ENCODE data around the gene IER3. TPM values are rescaled to one million over a fixed set of nuclear protein-coding genes. Genes with fewer than 3 reads are reported as not detected.
A peak's percentile ranks its signal among the peaks of the same experiment; 100 is the strongest.

The IER3 gene
- total and polyA plus RNA-seq, 2 of the 13 experiments (the other 11 are each of a cell fraction or from before 2014, with no cell fraction given): 51.1 to 131 TPM

- TF ChIP-seq HCFC1 (IDR thresholded peaks at IDR 0.05; ENCODE audit: low read depth, low read length) (no peak; the same call in 1 of the 2 replicates), ELK4 (CRISPR knock-in tag; IDR thresholded peaks at IDR 0.05; ENCODE audit: borderline replicate concordance) (0 out of 2 replicates have a peak, but pooled peaks have one; percentile 19), KAT7 (CRISPR knock-in tag; IDR thresholded peaks at IDR 0.05; ENCODE audit: borderline replicate concordance) (peak; percentile 87), SNAPC4 (CRISPR knock-in tag; IDR thresholded peaks at IDR 0.05) (peak; percentile 24; the same call in 1 of the 2 replicates), GABPB1 (CRISPR knock-in tag; IDR thresholded peaks at IDR 0.05) (peak; percentile 88), ZNF670 (CRISPR knock-in tag; IDR thresholded peaks at IDR 0.05; ENCODE audit: borderline replicate concordance) (peak; percentile 88), FOSL1 (CRISPR knock-in tag; IDR thresholded peaks at IDR 0.05; ENCODE audit: borderline replicate concordance) (no peak; the same call in 1 of the 2 replicates), ZNF10 (CRISPR knock-in tag; IDR thresholded peaks at IDR 0.05; ENCODE audit: borderline replicate concordance, low read depth) (no peak), JARID2 (CRISPR knock-in tag; IDR thresholded peaks at IDR 0.05; ENCODE audit: insufficient replicate concordance) (no peak), ZNF260 (CRISPR knock-in tag; IDR thresholded peaks at IDR 0.05; ENCODE audit: borderline replicate concordance, low read depth) (peak; percentile 82), IRX3 (CRISPR knock-in tag; IDR thresholded peaks at IDR 0.05; ENCODE audit: borderline replicate concordance, low read depth) (0 out of 2 replicates have a peak, but pooled peaks have one; percentile 18), U2AF1 (optimal IDR thresholded peaks at IDR 0.05; ENCODE audit: low read depth, low read length) (no peak), ZNF296 (CRISPR knock-in tag; conservative IDR thresholded peaks at IDR 0.05) (no peak), ZMYM3 (CRISPR knock-in tag; IDR thresholded peaks at IDR 0.05) (no peak), RBFOX2 (IDR thresholded peaks at IDR 0.05; ENCODE audit: low read depth, low read length) (peak; percentile 100), ZNF724P (CRISPR knock-in tag; IDR thresholded peaks at IDR 0.05; ENCODE audit: borderline replicate concordance) (no peak), PLRG1 (conservative IDR thresholded peaks at IDR 0.05) (no peak), JUNB (CRISPR knock-in tag; IDR thresholded peaks at IDR 0.05; ENCODE audit: borderline replicate concordance) (no peak), BHLHE40 (IDR thresholded peaks at IDR 0.05; ENCODE audit: low read length) (peak; percentile 5; the same call in 1 of the 2 replicates), ZSCAN21 (CRISPR knock-in tag; IDR thresholded peaks at IDR 0.05; ENCODE audit: borderline replicate concordance) (peak; percentile 92; the same call in 1 of the 2 replicates), FOXP1 (IDR thresholded peaks at IDR 0.05) (no peak), FOXP1 (CRISPR knock-in tag; IDR thresholded peaks at IDR 0.05) (peak; percentile 46), GZF1 (CRISPR knock-in tag; IDR thresholded peaks at IDR 0.05) (peak; percentile 72), PHF5A (CRISPR knock-in tag; IDR thresholded peaks at IDR 0.05; ENCODE audit: low read depth, unreplicated experiment) (peak; percentile 24), MEIS2 (CRISPR knock-in tag; IDR thresholded peaks at IDR 0.05) (peak; percentile 70; the same call in 1 of the 2 replicates), ZNF12 (CRISPR knock-in tag; IDR thresholded peaks at IDR 0.05) (peak; percentile 68; the same call in 1 of the 2 replicates)
Observed at GRCh38 chr6:30742316-30743098, 1.8 kb downstream of the IER3 start, which contains the start of gene FLOT1 (continued).
